WERI-Rb-1 (cell line): ENCODE results near the gene PLEKHN1.
A peak's percentile ranks its signal among the peaks of the same experiment; 100 is the strongest.

ENCODE experiments used
- DNase-seq: peaks from one replicate; pipeline ENCODE4 v3.0.0-alpha.2; 2020
- H3K27ac ChIP-seq: fragments of 250-450 bp; sonication (Bioruptor Pico); 2 replicates; pipeline ENCODE4 v1.5.1; 2020; ENCODE audit warnings: mild to moderate bottlenecking, moderate library complexity
- H3K27me3 ChIP-seq: fragments of 250-450 bp; sonication (Bioruptor Pico); 2 replicates; pipeline ENCODE4 v1.5.1; 2021; ENCODE audit warnings: mild to moderate bottlenecking, low read depth, moderate library complexity; ENCODE audit not compliant: insufficient read depth, severe bottlenecking
- H3K36me3 ChIP-seq: fragments of 250-450 bp; sonication (Bioruptor Pico); 2 replicates; pipeline ENCODE4 v1.5.1; 2020; ENCODE audit warnings: mild to moderate bottlenecking, moderate library complexity
- H3K4me3 ChIP-seq: 2 replicates; pipeline ENCODE4 v1.5.1; 2011; ENCODE audit warnings: low read depth, mild to moderate bottlenecking, control low read depth, low read length
- H3K9me3 ChIP-seq: fragments of 250-450 bp; sonication (Bioruptor Pico); 2 replicates; pipeline ENCODE4 v1.5.1; 2021; ENCODE audit warnings: mild to moderate bottlenecking, moderate library complexity; ENCODE audit not compliant: severe bottlenecking
- CTCF ChIP-seq: IDR thresholded peaks from 2 replicates; pipeline ENCODE4 v1.5.1; 2011; ENCODE audit warnings: low read depth, mild to moderate bottlenecking, control low read depth, inconsistent platforms, low read length

PLEKHN1 gene

GRCh38 chr1:999725-1000356 lies 33.6 kb downstream of the PLEKHN1 start, which contains the start of gene HES4:
Gene HES4 (minus strand): TSS chr1:1000097. CDS start chr1:999973, 124 bp downstream.
- Histone ChIP-seq H3K9me3 (no peaks in the 10 kb centered on the region), H3K27me3 (no peaks in the 10 kb centered on the region), H3K36me3 (peaks cover 16% of the 10 kb centered on the region), H3K4me3 (peak within 1 kb of the TSS; percentile 81), H3K27ac (peak within 1 kb of the TSS; percentile 99)
- DNase-seq, result peak; percentile 94
- TF ChIP-seq CTCF, result no peak

- Histone ChIP-seq H3K27ac (peak overlapping the region; percentile 99), H3K4me3 (peak overlapping the region; percentile 81), H3K36me3 (peaks cover 16% of the 10 kb centered on the region), H3K27me3 (no peaks in the 10 kb centered on the region), H3K9me3 (no peaks in the 10 kb centered on the region)
- DNase-seq, result peak; percentile 92
- no peak for TF ChIP-seq CTCF
These were observed 34.2 kb downstream of the PLEKHN1 start for GRCh38 chr1:1000357-1001056.

GRCh38 chr1:1001057-1001783 lies 34.9 kb downstream of the PLEKHN1 start:
- no peak for DNase-seq
- Histone ChIP-seq H3K4me3 (peak overlapping the region; percentile 81), H3K36me3 (peaks cover 16% of the 10 kb centered on the region), H3K27ac (peak overlapping the region; percentile 99), H3K27me3 (no peaks in the 10 kb centered on the region), H3K9me3 (no peaks in the 10 kb centered on the region)
- no peak for TF ChIP-seq CTCF

GRCh38 chr1:1003618-1004419 lies 37.5 kb downstream of the PLEKHN1 start:
- Histone ChIP-seq H3K36me3 (peaks cover 4% of the 10 kb centered on the region; the same call in 1 of the 2 replicates), H3K4me3 (no peak overlapping the region), H3K27ac (peak overlapping the region; percentile 63), H3K9me3 (no peaks in the 10 kb centered on the region), H3K27me3 (no peaks in the 10 kb centered on the region)
- peak; percentile 57 for DNase-seq
- no peak for TF ChIP-seq CTCF

GRCh38 chr1:1004420-1004779 lies 38.1 kb downstream of the PLEKHN1 start:
- Histone ChIP-seq H3K36me3 (peaks cover 4% of the 10 kb centered on the region; the same call in 1 of the 2 replicates), H3K4me3 (no peak overlapping the region), H3K27ac (peak overlapping the region; percentile 63), H3K9me3 (no peaks in the 10 kb centered on the region), H3K27me3 (no peaks in the 10 kb centered on the region)
- DNase-seq, result peak; percentile 11
- no peak for TF ChIP-seq CTCF
